HG03139 (cell line): ENCODE data around the gene PSAP.

Experiments used
- ATAC-seq: cut with Tn5 transposase; IDR thresholded peaks from one replicate; pipeline ENCODE4 v1.9.1; 2021; ENCODE audit not compliant: unreplicated experiment

PSAP gene

GRCh38 chr10:71769279-71769823 is 81.7 kb downstream of the PSAP start:
- ATAC-seq: no peak

DNA sequence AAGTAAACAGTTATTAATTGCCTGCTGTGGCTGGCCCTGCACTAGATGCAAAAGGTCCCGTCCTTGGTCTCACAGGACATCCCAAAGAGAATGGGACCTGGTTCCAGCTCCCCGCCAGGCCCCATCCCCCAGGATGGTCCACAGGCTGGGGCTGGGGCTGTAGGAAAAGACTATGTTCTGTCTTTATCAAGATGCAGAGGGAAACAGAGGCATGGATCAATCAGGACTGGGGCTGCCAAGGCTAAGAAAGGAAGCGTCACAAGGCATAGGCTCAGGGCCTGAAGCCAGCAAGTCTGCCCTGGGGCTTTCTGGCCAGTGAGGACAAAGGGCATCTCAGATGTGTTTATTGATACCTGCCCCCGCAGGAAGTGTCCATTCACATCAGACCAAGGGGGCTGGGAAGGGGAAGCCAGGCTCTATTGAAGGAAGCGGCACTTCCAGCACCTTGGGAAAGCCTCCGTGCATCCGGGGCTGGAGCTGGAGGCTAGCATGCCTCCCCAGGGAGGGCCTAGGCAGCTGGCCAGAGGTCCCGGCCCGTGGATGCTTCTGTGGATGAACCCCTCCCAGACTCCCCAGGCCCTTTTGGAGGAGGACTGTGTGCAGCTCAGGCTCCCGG is 83.5 kb downstream of the PSAP start:
- ATAC-seq: no peak

DNA sequence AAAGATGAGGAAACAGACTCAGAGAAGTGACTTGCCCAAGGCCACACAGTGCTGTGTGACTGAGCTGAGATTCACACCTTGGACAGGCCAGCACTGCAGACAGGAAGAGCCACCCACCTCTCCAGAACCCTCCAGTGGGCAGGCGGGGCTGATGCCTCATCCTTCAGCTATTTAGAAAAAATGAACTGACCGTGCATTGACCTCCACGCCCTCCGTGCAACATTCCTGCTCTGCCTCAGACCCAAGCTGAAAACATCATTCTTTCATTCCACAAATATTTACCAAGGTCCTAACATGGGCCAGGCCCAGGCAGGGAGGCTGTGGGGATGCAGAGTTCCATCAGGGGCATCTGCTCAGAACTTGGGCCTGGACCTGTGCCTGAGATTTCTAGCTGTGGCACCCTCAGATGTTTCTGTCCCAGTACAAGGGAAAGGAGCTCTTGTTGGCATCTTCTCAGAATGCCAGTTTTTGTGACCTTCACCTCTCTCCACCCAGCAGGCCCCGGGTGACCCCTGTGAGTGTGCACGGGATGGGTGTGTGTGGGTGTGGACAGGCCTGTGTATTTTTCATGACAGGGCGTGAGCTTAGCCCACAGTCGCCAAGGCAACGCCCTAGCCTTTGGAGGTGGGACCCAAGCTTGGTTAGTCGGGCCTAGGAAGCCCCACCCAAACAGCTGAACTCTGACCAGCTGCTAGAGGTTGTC is 84.2 kb downstream of the PSAP start:
- no peak for ATAC-seq
